HG02623 (cell line): ENCODE measurements around the gene KCNB1.

Experiments
- ATAC-seq: cut with Tn5 transposase; IDR thresholded peaks from one replicate; pipeline ENCODE4 v1.9.1; 2021; ENCODE audit warnings: moderate library complexity; ENCODE audit not compliant: unreplicated experiment

KCNB1 gene

DNA sequence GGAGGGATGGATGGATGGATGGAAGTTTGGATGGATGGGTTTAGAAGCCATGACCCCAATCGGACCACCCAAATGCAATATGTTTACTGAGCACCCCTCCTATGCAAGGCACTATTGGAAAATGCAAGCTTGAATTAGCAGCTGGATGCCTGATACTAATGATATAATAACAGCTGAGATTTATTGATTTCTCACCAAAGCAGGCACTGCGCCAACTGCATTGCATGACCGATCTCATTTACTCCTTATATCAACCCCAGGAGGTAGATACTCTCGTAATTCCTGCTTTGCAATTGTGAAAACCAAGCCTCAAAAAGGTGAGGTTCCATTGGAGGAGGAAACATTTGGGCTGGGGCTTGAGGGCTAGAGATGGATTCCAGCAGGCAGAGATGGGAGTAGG lies 89.7 kb downstream of the KCNB1 start:
- no peak for ATAC-seq

GRCh38 chr20:49391404-49392245 lies 90.8 kb downstream of the KCNB1 start:
- no peak for ATAC-seq

GRCh38 chr20:49389854-49390253 lies 92.6 kb downstream of the KCNB1 start:
- ATAC-seq = no peak

DNA sequence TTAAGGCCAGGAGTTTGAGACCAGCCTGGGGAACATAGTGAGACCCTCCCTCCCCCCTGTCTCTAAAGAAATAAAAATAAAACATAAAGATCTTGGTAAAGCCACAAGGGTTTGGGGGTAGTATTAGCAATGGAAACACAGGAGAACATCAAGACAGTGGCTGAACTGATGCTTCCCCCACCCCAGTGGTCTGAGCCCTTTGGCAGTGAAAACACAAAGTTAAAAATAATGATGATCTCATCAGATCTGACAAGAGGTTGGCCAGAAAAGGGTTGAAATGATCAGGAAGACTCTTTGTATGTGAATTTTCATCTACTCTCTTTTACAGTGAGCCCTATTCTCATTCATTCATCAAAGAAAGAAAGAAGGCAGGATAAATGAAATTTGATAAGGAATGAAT lies 93.7 kb downstream of the KCNB1 start:
- ATAC-seq = no peak

DNA sequence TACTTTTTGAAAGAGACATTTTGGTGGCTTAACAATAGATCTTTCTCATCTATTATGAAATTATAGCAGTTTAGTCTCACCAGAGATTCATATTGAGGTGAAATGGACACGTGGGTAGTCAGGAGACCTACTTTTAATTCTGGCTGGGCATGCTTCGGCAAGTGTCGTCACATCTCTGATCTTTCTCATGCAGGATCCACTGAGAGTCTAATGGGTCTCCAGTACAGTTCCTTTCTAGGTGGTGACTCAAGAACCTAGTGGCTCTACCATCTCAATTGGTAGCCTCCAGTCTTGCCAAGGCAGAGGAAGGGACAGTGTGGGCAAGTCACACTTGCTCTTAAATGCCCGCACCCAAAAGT lies 94.9 kb downstream of the KCNB1 start:
- no peak for ATAC-seq

DNA sequence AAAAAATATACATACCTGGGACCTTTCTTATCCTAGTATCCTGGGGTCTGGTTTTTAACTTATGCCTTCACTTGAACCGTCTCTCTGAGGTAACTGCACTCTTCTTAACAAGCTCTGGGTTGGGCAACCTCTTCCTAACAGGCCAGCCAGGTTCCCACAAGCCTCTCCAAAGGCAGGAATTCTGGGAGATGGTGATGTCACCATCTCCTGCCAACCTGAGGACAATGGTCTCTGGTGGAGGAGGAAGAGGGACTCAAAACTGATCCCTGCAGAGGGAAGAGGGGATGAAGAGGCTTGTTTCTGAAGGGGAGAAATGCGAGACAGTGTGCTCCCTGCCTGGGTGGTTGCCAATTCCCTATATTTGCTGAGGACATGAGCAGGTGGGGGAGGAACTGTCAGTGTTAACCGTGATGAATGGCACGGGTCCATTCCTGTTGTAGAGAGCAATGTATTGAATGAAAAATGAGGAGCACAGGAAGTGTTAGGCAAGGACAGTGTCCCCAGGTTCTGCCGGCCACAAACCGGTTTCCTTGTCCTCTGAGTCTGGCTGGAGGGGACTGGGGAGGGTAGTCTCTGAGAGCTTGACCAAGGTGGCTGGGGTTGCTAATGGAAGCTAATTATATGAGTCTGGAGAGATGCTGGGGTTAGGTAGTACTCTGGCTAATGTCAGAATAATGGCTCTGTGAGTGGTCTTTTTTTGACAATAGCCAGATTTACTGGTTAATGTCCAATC lies 95.5 kb downstream of the KCNB1 start:
- no peak for ATAC-seq

- ATAC-seq = no peak
Measured at GRCh38 chr20:49385465-49385864, 97.0 kb downstream of the KCNB1 start.

- no peak for ATAC-seq
Measured at GRCh38 chr20:49384437-49385434, 97.7 kb downstream of the KCNB1 start.

DNA sequence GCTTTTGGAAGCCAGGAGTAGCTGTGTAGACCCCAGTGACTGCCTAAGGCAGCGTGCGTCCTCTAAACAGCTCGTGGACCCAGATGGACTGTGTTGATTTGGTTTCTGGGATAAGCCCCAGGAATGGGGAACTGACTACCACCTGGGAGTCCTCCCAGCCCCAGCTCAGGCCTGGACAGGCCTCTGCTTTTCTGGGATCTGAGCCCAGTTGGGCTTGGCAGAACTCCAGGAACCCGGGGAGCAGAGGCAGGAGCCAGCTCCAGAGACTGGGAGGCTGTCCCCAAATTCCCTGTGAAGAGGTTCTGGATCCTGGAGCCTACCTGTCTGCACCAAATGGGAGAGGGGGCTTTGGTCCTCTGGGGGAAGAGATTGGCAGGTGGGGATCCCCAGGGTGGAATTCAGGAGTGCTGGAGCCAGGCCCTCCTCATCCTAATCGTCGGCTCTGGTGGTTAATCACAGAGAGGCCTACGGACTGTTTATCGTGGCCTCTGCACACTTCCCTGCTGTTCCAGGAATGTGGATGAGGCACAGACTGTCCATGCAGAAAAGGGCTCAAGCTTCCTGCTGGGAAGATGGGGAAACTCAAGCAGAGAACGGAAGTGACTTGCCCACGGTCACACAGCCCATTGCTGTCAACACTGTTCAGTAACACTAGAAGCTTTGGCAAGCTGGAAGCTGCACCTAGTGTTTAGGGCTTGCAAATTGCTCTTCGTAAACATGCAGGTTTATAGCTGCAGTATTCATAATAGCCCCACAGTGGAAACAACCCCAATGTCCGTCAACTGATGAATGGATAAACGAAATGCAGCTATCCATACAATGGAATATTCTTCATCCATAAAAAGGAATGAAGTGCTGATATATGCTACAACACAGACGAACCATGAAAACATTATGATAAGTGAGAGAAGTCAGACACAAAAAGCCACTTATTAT lies 100.6 kb downstream of the KCNB1 start:
- ATAC-seq = no peak

DNA sequence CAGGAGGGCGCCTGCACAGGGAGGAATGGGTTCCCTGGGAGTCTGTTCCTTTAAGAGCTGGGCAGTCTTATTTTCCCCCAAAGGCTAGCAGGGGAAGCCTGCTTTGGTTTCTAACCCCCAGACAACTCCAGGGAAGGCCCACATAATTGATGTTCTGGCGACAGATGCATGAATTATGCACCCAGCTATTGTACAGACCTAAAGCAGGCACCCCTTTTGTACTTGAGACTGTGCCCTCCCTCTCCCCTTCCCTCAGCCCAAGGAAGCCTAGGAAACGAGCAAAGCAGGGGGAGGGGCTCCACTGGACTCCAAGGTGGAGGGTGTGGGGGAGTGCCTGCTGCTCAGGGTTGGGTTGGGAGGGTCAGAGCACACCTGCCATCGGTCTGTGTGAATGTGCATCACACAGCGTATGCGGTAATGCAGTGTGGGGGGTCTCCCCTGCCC lies 102.1 kb downstream of the KCNB1 start:
- ATAC-seq = no peak

DNA sequence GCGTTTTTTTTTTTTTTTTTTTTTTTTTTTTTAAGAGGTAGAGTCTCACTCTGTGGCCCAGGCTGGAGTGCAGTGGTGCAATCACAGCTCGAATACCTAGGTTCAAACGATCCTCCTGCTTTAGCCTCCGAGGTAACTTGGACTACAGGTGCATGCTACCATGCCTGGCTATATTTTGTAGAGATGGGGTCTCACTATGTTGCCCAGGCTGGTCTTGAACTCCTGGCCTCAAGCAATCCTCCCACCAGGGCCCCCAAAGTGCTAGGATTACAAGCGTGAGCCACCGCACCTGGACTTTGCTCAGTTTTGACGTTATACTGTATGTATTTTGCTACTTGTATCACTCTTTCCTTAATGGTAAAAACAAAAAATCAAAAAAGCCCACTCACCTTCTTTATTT lies 103.1 kb downstream of the KCNB1 start:
- no peak for ATAC-seq

DNA sequence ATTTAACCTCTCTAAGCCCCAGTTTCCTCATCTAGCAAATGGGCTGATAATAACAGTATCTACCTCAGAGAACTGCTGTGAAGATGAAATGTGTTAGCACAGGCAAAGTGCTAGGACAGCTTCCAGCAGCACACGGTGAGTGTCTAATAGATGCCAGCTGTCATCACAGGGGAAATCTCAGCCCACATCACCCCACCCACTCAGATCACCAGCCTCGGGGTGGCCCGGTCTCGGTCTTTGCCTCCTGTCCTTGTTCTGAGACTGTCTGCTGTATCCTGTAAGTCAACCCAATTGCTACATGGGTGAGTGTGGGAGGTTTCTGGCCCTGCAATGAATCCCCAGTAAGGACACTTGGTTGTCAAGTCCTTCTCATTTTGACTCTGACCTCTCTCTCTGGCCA lies 105.1 kb downstream of the KCNB1 start:
- ATAC-seq = no peak

DNA sequence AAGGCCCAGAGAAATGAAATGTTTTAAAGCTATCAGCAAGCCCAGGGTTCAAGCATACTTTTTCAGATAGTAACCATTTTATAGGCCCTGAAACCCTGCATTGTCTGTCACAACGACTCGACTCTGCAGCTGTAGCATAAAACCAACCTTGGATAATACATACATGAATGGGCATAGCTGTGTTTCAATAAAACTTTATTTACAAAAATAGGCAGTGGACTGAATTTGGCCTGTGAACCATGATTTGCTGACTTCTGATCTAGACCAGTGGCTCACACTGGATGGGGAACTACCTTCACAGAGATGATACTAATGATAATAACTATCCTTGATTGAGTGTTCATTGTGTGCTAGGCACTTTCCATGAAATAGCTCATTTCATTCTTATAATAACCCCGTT lies 107.3 kb downstream of the KCNB1 start:
- ATAC-seq = no peak

GRCh38 chr20:49372095-49372734 lies 110.3 kb downstream of the KCNB1 start:
- no peak for ATAC-seq

GRCh38 chr20:49368596-49368995 lies 113.9 kb downstream of the KCNB1 start:
- no peak for ATAC-seq

DNA sequence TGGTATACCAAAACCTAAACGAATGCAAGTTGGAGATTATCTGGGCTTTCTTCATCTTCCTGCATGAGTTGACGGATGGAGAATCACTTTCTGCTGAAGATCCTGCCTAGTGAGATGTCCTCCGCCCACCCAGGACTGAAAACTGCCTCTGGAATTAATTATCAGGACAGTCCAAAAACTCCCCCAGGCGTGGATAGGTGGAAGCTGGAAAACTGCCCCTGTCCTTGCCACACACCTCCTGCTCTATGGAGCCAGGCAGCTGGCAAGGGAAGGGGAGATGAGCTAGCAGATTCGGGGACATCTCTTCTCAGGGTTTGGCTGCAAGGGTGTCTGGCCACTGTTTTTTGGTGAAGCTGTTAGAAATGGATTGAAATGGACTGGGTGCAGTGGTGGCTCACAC lies 115.4 kb downstream of the KCNB1 start:
- ATAC-seq = no peak

- no peak for ATAC-seq
Measured at GRCh38 chr20:49366687-49367086, 115.8 kb downstream of the KCNB1 start.

DNA sequence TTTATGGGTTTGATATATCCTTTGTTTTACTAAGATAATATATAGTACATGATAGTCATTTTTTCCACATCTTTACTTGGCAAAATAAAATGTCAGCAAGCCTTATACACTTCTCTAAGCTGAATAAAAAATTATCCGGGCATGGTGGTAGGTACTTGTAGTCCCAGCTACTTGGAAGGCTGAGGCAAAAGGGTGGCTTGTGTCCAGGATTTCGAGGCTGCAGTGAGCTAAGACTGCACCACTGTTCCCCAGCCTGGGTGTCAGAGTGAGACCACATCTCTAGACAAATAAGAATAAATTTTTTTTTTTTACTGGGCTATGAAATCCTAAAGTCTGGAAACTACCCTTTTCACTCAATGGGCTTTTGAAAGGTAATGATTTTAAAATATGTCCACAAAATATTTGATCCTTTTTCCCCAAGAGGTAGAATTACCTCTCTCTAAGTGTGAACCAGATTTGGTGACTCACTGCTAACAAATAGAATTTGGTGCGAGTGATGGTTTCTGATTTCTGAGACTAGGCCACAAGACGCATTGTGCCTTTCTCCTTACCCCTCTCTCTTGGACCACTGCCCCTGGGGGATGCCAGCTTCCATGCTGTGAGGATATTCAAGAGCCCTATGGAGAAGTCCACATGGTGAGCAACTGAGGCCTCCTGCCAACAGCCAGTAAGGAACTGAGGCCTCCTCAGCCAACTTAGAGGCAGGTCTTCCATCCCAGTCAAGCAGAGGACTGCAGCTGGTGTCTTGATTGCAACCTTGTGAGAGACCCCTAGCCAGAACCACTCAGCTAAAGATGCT lies 120.4 kb downstream of the KCNB1 start:
- ATAC-seq = no peak
